Endothelial cell of umbilical vein (primary cell): ENCODE measurements around the gene MYADM. TPM values are rescaled to one million over a fixed set of nuclear protein-coding genes. Genes with fewer than 3 reads are reported as not detected.
"Not testable (repeated sequence)": the region's sequence is repeated elsewhere in the genome, so short reads cannot be mapped to it uniquely, and the experiment has no call there.

Experiments used
- BruUV-seq: library from RNA; stranded (reverse); fragments of 400-500 nt; replicated peaks from 2 replicates; lab custom pipeline; 2021; lab: Mats Ljungman, UMichigan
- CTCF ChIA-PET: fragments of 300-600, 350-600 bp; sonication (Branson Sonifier 250); formaldehyde crosslinking; loops from one replicate; lab custom pipeline; 2021; ENCODE audit warnings: antibody characterized with exemption, inconsistent platforms; lab: Charles Lee
- POLR2A ChIA-PET: fragments of 300-600, 350-600 bp; sonication (Branson Sonifier 250); formaldehyde crosslinking; loops from one replicate; lab custom pipeline; 2021; ENCODE audit warnings: antibody characterized with exemption, inconsistent platforms; lab: Charles Lee
- DNase-seq: peaks from one replicate; pipeline ENCODE4 v3.0.0-alpha.2; 2011; ENCODE audit warnings: low read depth, low spot score
- FAIRE-seq: peaks from 2 replicates; lab custom pipeline; 2011; peaks lifted over from hg19 to GRCh38; lab: Jason Lieb, UNC
- H2AFZ ChIP-seq: 2 replicates; pipeline ENCODE4 v1.6.0; 2012; ENCODE audit warnings: low read depth, low read length, control low read depth, inconsistent platforms
- H3K27ac ChIP-seq: 2 replicates; pipeline ENCODE4 v1.5.1; 2011; ENCODE audit warnings: low read depth, mild to moderate bottlenecking, control low read depth, low read length, moderate library complexity; ENCODE audit not compliant: insufficient read depth
- H3K27me3 ChIP-seq, 2 experiments: 2 replicates each; pipeline versions ENCODE4 v1.6.0 to v1.6.1; 2011; ENCODE audit warnings: low read length in 2 of 2, mixed read lengths in 1 of 2; ENCODE audit not compliant: control insufficient read depth in 2 of 2, insufficient read depth in 2 of 2
- H3K36me3 ChIP-seq, 2 experiments: 2 replicates in 1 of 2; 3 replicates in 1 of 2; pipeline ENCODE4 v1.5.1; 2011; ENCODE audit warnings: low read length in 2 of 2, mild to moderate bottlenecking in 1 of 2, moderate library complexity in 1 of 2; ENCODE audit not compliant: control insufficient read depth in 2 of 2, insufficient read depth in 2 of 2; ENCODE audit errors: extremely low read depth in 1 of 2
- H3K4me1 ChIP-seq: 3 replicates; pipeline ENCODE4 v1.5.1; 2011; ENCODE audit warnings: mild to moderate bottlenecking, low read length; ENCODE audit not compliant: control insufficient read depth, insufficient read depth; ENCODE audit errors: extremely low read depth
- H3K4me2 ChIP-seq: 2 replicates; pipeline ENCODE4 v1.6.1; 2011; ENCODE audit warnings: low read length, control low read depth, mixed read lengths; ENCODE audit not compliant: insufficient read depth
- H3K4me3 ChIP-seq, 3 experiments: fragments of 200-600 bp in 1 of 3; sonication (generic), shearing (Covaris generic) in 1 of 3; replicated peaks in 1 of 3; 2 replicates each; pipeline ENCODE4 v1.5.1; 2011 to 2016; ENCODE audit warnings: control low read depth in 3 of 3, low read length in 3 of 3, mild to moderate bottlenecking in 2 of 3, inconsistent platforms in 1 of 3, low read depth in 1 of 3, moderate library complexity in 1 of 3; ENCODE audit not compliant: insufficient read depth in 1 of 3
- H3K79me2 ChIP-seq: 2 replicates; pipeline ENCODE4 v1.6.0; 2012; ENCODE audit warnings: low read length, inconsistent platforms; ENCODE audit not compliant: control insufficient read depth, insufficient read depth
- H3K9ac ChIP-seq: replicated peaks from 2 replicates; pipeline ENCODE3; 2011; ENCODE audit warnings: low read length, control low read depth; ENCODE audit not compliant: insufficient read depth; ENCODE audit errors: extremely low read depth
- H3K9me1 ChIP-seq: replicated peaks from 3 replicates; pipeline ENCODE4 v1.6.0; 2011; ENCODE audit warnings: mild to moderate bottlenecking, low read length; ENCODE audit not compliant: control insufficient read depth, insufficient read depth; ENCODE audit errors: extremely low read depth
- H3K9me3 ChIP-seq: replicated peaks from 2 replicates; pipeline ENCODE4 v1.5.1; 2012; ENCODE audit warnings: low read length, inconsistent platforms; ENCODE audit not compliant: control insufficient read depth, insufficient read depth
- H4K20me1 ChIP-seq: replicated peaks from 2 replicates; pipeline ENCODE3; 2011; ENCODE audit warnings: mild to moderate bottlenecking, low read length; ENCODE audit not compliant: control insufficient read depth, insufficient read depth; ENCODE audit errors: extremely low read depth
- EZH2 ChIP-seq: IDR thresholded peaks from 2 replicates; pipeline ENCODE4 v1.6.1; 2012; ENCODE audit warnings: borderline replicate concordance, low read depth, mild to moderate bottlenecking, moderate library complexity, low read length, inconsistent platforms; ENCODE audit not compliant: severe bottlenecking
- FOS ChIP-seq: IDR thresholded peaks from 2 replicates; pipeline ENCODE4 v1.6.1; 2011; ENCODE audit warnings: mild to moderate bottlenecking, low read length, moderate library complexity, borderline replicate concordance; ENCODE audit not compliant: insufficient read depth
- GATA2 ChIP-seq: IDR thresholded peaks from 2 replicates; pipeline ENCODE4 v1.7.0; 2011; ENCODE audit warnings: low read depth, mild to moderate bottlenecking, moderate library complexity, mixed read lengths, low read length; ENCODE audit not compliant: insufficient read length, insufficient read depth
- JUN ChIP-seq: IDR thresholded peaks from 2 replicates; pipeline ENCODE4 v1.6.1; 2011; ENCODE audit warnings: borderline replicate concordance, low read depth; ENCODE audit not compliant: insufficient read length, insufficient read depth
- MYC ChIP-seq: IDR thresholded peaks from one replicate; pipeline ENCODE4 v1.6.1; 2011; ENCODE audit warnings: mild to moderate bottlenecking, low read depth, low read length
- POLR2A ChIP-seq: IDR thresholded peaks from 2 replicates; pipeline ENCODE4 v1.6.1; 2012; ENCODE audit warnings: low read depth, mild to moderate bottlenecking, control low read depth, low read length
- POLR2AphosphoS5 ChIP-seq: IDR thresholded peaks from 2 replicates; pipeline ENCODE4 v1.6.1; 2012; ENCODE audit warnings: low read depth, mild to moderate bottlenecking, control low read depth, low read length, moderate library complexity; ENCODE audit not compliant: insufficient read depth
- dilution Hi-C: fragments of 300-500 bp; cut with MboI; formaldehyde crosslinking; loops from one replicate; pipeline ENCODE4 v1.15.0; 2019; ENCODE audit warnings: low sequenced_read_pairs; ENCODE audit not compliant: extremely low pct_ligation_motif_present
- intact Hi-C: fragments of 100-400 bp; cut with micrococcal nuclease; formaldehyde crosslinking; loops from one replicate; pipeline ENCODE4 v1.10.0; 2022
- polyA plus RNA-seq, 4 experiments: library from polyadenylated mRNA; depleted of rRNA in 3 of 4; stranded (reverse) in 3 of 4; unstranded in 1 of 4; fragments of >200 nt; gene quantifications; 2 replicates each; pipeline versions ENCODE4 v1.2.1 to v1.2.3, GENCODE V29; 2011 to 2012; ENCODE audit warnings: missing spikeins in 1 of 4
- total RNA-seq: library from RNA; stranded (reverse); gene quantifications from 2 replicates; pipeline ENCODE4 v1.2.3, GENCODE V29; 2021
- TF ChIP-seq, protein P1 (sequence below): IDR thresholded peaks from 2 replicates; pipeline ENCODE4 v1.6.1; 2011; ENCODE audit not compliant: insufficient read depth, insufficient read length
- TF ChIP-seq, protein P2 (sequence below), 2 donors: IDR thresholded peaks; 1 replicate in 1 of 2; 2 replicates in 1 of 2; pipeline ENCODE4 v1.5.1; 2011; ENCODE audit warnings: low read length in 2 of 2, mild to moderate bottlenecking in 2 of 2, moderate library complexity in 2 of 2, control low read depth in 1 of 2, inconsistent platforms in 1 of 2, low read depth in 1 of 2; ENCODE audit not compliant: insufficient read depth in 1 of 2; ENCODE audit errors: extremely low read depth in 1 of 2

Gene MYADM
- total and polyA plus RNA-seq, 2 donors (not counting 3 experiments of a cell fraction or from before 2014, with no cell fraction given), result 100 to 133 TPM

DNA sequence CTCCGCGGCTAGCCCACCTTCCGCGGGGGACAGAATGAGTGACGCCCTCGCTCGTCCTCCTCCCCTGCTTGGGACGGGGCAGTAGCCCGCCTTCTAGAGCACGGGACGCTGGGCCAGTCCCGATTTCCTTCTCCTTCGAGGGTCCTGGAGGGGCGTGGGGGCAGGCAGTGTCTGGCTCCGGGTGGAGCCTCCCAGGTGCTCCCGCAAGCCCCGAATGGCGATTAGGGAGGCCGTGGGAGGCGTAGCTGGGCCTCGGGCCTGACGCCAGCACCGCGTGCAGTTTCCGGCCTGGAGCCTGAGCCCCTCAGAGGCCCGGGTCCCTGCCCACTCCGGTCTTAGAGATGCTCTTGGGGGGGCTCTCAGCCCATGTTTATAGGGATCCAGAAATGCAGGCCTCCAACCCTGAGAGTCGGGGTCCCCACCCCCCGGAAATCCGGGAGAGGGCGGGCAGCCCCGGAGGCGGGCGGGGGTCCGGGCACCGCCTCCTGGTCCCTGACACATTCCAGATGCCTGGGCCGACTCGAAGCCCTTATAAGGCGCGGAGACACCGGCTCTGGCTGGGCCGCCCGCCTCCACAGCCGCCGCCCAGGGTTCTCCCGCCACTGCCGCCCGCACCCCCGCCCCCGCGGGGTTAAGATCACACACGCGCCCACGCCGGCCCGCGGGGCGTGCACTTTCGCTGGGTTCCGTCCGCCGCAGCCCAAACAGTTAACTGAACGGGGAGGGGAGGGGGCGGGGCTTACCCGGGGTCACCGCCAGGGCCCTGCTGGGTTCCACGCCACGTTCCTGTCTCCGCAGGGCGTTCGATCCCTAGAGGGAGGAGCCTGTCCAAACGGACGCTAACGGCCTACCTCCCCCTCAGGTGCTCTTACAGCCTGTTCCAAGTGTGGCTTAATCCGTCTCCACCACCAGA is 1.5 kb downstream of the MYADM start:
- no peaks in the 10 kb centered on the region for H3K9me3 ChIP-seq
- H3K27me3 ChIP-seq, result no peaks in the 10 kb centered on the region
- intact Hi-C loops, result loop anchor here (5.0 kb wide), 1 partner anchor 593 kb away; the partner anchor contains the start of gene LENG9
- BruUV-seq, result no TSS peak
- peak overlapping the region; percentile 86 for H3K27ac ChIP-seq
- peaks cover 29% of the 10 kb centered on the region for H3K79me2 ChIP-seq
- dilution Hi-C loops, result no loop called here
- TF ChIP-seq POLR2A (peak; percentile 13), EZH2 (no peak), MYC (no peak), FOS (no peak), GATA2 (no peak), JUN (no peak), POLR2AphosphoS5 (peak; percentile 87)
- TF ChIP-seq, protein P1, sequence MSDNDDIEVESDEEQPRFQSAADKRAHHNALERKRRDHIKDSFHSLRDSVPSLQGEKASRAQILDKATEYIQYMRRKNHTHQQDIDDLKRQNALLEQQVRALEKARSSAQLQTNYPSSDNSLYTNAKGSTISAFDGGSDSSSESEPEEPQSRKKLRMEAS, result no peak
- TF ChIP-seq, protein P2, sequence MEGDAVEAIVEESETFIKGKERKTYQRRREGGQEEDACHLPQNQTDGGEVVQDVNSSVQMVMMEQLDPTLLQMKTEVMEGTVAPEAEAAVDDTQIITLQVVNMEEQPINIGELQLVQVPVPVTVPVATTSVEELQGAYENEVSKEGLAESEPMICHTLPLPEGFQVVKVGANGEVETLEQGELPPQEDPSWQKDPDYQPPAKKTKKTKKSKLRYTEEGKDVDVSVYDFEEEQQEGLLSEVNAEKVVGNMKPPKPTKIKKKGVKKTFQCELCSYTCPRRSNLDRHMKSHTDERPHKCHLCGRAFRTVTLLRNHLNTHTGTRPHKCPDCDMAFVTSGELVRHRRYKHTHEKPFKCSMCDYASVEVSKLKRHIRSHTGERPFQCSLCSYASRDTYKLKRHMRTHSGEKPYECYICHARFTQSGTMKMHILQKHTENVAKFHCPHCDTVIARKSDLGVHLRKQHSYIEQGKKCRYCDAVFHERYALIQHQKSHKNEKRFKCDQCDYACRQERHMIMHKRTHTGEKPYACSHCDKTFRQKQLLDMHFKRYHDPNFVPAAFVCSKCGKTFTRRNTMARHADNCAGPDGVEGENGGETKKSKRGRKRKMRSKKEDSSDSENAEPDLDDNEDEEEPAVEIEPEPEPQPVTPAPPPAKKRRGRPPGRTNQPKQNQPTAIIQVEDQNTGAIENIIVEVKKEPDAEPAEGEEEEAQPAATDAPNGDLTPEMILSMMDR (IDR thresholded peaks at IDR 0.05; ENCODE audit: extremely low read depth in 1 of 2, insufficient read depth in 1 of 2, low read depth in 1 of 2, low read length in 2 of 2), result peak in 1 of 2 donors; percentile 55
- peak overlapping the region; percentile 45 for H3K4me2 ChIP-seq
- peak; percentile 93 for FAIRE-seq
- peak overlapping the region; percentile 52 to 88 (median 57) for H3K4me3 ChIP-seq
- no peaks in the 10 kb centered on the region for H3K9me1 ChIP-seq
- DNase-seq, result peak; percentile 86
- H3K9ac ChIP-seq, result peak overlapping the region; percentile 96
- ChIA-PET CTCF (interaction anchor here (0.6 to 3.6 kb wide), 8 partner anchors 8 to 161 kb away, joined by 3 to 29 read pairs (median 3); partner anchors contain the start of gene PRKCG), POLR2A (interaction anchor here (0.9 kb wide), 1 partner anchor 112 kb away, joined by 3 read pairs; no protein-coding TSS in a partner anchor)
- peaks cover 0 to 11% of the 10 kb centered on the region in 2 experiments for H3K36me3 ChIP-seq
- peak overlapping the region; percentile 12 for H2AFZ ChIP-seq
- H3K4me1 ChIP-seq, result peaks cover 15% of the 10 kb centered on the region
- H4K20me1 ChIP-seq, result no peaks in the 10 kb centered on the region

DNA sequence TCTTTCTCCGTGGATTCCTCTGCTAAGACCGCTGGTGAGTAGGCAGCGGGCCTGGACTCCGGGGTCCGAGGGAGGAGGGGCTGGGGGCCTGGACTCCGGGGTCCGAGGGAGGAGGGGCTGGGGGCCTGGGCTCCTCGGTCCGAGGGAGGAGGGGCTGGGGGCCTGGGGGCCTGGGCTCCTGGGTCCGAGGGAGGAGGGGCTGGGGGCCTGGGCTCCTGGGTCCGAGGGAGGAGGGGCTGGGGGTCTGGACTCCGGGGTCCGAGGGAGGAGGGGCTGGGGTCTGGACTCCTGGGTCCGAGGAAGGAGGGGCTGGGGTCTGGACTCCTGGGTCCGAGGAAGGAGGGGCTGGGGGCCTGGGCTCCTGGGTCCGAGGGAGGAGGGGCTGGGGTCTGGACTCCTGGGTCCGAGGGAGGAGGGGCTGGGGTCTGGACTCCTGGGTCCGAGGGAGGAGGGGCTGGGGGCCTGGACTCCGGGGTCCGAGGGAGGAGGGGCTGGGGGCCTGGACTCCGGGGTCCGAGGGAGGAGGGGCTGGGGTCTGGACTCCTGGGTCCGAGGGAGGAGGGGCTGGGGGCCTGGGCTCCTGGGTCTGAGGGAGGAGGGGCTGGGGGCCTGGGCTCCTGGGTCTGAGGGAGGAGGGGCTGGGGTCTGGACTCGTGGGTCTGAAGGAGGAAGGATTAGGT is 2.3 kb downstream of the MYADM start:
- ChIA-PET CTCF (interaction anchor here (1.0 to 1.3 kb wide), 2 partner anchors 12 to 160 kb away, joined by 3 to 4 read pairs; partner anchors contain the start of gene PRKCG), POLR2A (interaction anchor here (1.2 kb wide), 1 partner anchor 9 kb away, joined by 3 read pairs; no protein-coding TSS in a partner anchor)
- Histone ChIP-seq H3K79me2 (peaks cover 29% of the 10 kb centered on the region), H2AFZ (peak overlapping the region; percentile 12), H3K4me1 (peaks cover 15% of the 10 kb centered on the region), H3K36me3 (peaks cover 0 to 16% of the 10 kb centered on the region in 2 experiments), H3K4me2 (peak overlapping the region; percentile 45), H3K9ac (peak overlapping the region; percentile 96), H3K27ac (peak overlapping the region; percentile 86), H3K4me3 (peak overlapping the region; percentile 52 to 88 (median 57))
- H3K9me1 ChIP-seq, H4K20me1 ChIP-seq, FAIRE-seq, DNase-seq, H3K9me3 ChIP-seq, H3K27me3 ChIP-seq, dilution Hi-C loops, BruUV-seq: not testable (repeated sequence)
- intact Hi-C loops, result loop anchor here (5.0 kb wide), 1 partner anchor 592 kb away; the partner anchor contains the start of gene LENG9
